Hematopoietic multipotent progenitor cell treated with erythropoietin and hydrocortisone succinate and interleukin-3 and kit ligand, for 15 days (in vitro differentiated cells): ENCODE measurements around the gene MYCT1.
"Not testable (repeated sequence)": the region's sequence is repeated elsewhere in the genome, so short reads cannot be mapped to it uniquely, and the experiment has no call there.

Source experiments
- DNase-seq: peaks from one replicate; pipeline ENCODE4 v3.0.0-alpha.2; 2015; ENCODE audit warnings: low spot score

The MYCT1 gene

GRCh38 chr6:152697634-152698033 lies at the start of gene MYCT1:
MYCT1 (plus strand) TSS chr6:152697897; CDS start chr6:152697903, 6 bp downstream.
- no peak for DNase-seq

- no peak for DNase-seq
These were observed 49.6 kb upstream of the MYCT1 start for GRCh38 chr6:152648105-152648504.

GRCh38 chr6:152651986-152652385 lies 45.7 kb upstream of the MYCT1 start:
- DNase-seq: no peak

GRCh38 chr6:152661776-152662175 lies 35.9 kb upstream of the MYCT1 start:
- DNase-seq: no peak

- DNase-seq: no peak
These were observed 27.8 kb upstream of the MYCT1 start for GRCh38 chr6:152669895-152670294.

- DNase-seq: no peak
These were observed 26.5 kb upstream of the MYCT1 start for GRCh38 chr6:152671171-152671570.

GRCh38 chr6:152673236-152673635 lies 24.5 kb upstream of the MYCT1 start:
- no peak for DNase-seq

- DNase-seq: no peak
These were observed 17.5 kb upstream of the MYCT1 start for GRCh38 chr6:152680151-152680550.

- DNase-seq: no peak
These were observed 16.7 kb upstream of the MYCT1 start for GRCh38 chr6:152680879-152681517.

GRCh38 chr6:152682141-152682540 lies 15.6 kb upstream of the MYCT1 start:
- DNase-seq: no peak

GRCh38 chr6:152682935-152683334 lies 14.8 kb upstream of the MYCT1 start:
- DNase-seq: not testable (repeated sequence)

GRCh38 chr6:152685819-152686218 lies 11.9 kb upstream of the MYCT1 start:
- no peak for DNase-seq

- no peak for DNase-seq
These were observed 2.2 kb upstream of the MYCT1 start for GRCh38 chr6:152695372-152696045.

- DNase-seq: no peak
These were observed 1.2 kb upstream of the MYCT1 start for GRCh38 chr6:152696522-152696921.

GRCh38 chr6:152698692-152699091 lies 995 bp downstream of the MYCT1 start:
- DNase-seq: no peak

- no peak for DNase-seq
These were observed 2.7 kb downstream of the MYCT1 start for GRCh38 chr6:152700427-152700826.

- DNase-seq: no peak
These were observed 3.6 kb downstream of the MYCT1 start for GRCh38 chr6:152701081-152701862.

GRCh38 chr6:152701863-152702401 lies 4.2 kb downstream of the MYCT1 start:
- DNase-seq: no peak

GRCh38 chr6:152703750-152704149 lies 6.1 kb downstream of the MYCT1 start:
- not testable (repeated sequence) for DNase-seq

GRCh38 chr6:152705327-152705726 lies 7.6 kb downstream of the MYCT1 start:
- DNase-seq: no peak

GRCh38 chr6:152716322-152716721 lies 18.6 kb downstream of the MYCT1 start:
- DNase-seq: no peak

- no peak for DNase-seq
These were observed 23.3 kb downstream of the MYCT1 start for GRCh38 chr6:152720974-152721373.

- no peak for DNase-seq
These were observed 24.3 kb downstream of the MYCT1 start for GRCh38 chr6:152721956-152722355.
